NCI-H146 treated with DMSO at 0.1 percent for 48 hours (cell line): ENCODE results near the gene KCNG4.
A peak's percentile ranks its signal among the peaks of the same experiment; 100 is the strongest.

ENCODE experiments used
- DNase-seq: peaks from one replicate; lab custom pipeline; 2025; ENCODE audit not compliant: unreplicated experiment; lab: John Stamatoyannopoulos, UW

Gene KCNG4

GRCh38 chr16:84239909-84240308 lies at the start of gene KCNG4:
KCNG4 (minus strand) TSS chr16:84240012; CDS start chr16:84237485, 2,527 bp downstream.
- no peak for DNase-seq

GRCh38 chr16:84288902-84289301 lies 49.1 kb upstream of the KCNG4 start:
- DNase-seq = no peak

DNA sequence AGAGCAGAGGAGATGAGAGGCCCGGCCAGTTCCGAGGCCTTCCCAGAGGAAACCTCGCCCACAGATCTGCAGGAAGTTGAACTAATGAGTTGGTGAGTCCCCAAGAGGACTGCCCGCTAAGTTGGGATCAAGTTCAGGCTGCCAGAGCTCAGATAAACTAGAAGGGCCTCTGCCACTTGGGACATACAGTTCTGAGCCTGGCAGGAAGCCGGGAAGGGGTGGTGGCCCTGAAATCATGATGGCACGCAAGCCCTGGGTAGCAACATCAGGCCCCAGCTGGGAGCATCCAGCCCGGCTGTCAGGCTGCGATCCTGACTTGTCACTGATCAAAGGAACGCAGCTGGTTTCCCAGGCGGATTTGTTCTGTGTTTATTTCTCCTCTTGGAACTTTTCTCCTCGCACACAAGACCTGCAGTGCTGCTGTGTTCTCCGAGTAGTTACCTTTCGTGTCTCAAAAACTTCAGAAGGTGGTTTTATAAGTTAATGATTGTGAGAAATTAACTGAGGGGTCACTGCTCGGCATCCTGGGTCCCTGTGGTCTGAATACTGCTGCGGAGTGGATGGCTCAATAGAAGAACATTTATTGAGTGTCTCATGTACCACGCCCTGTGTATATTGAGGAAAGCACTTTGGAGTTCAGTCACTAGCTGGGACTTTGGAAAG lies 46.9 kb upstream of the KCNG4 start:
- DNase-seq = no peak

GRCh38 chr16:84284154-84284722 lies 44.4 kb upstream of the KCNG4 start:
- DNase-seq = no peak

DNA sequence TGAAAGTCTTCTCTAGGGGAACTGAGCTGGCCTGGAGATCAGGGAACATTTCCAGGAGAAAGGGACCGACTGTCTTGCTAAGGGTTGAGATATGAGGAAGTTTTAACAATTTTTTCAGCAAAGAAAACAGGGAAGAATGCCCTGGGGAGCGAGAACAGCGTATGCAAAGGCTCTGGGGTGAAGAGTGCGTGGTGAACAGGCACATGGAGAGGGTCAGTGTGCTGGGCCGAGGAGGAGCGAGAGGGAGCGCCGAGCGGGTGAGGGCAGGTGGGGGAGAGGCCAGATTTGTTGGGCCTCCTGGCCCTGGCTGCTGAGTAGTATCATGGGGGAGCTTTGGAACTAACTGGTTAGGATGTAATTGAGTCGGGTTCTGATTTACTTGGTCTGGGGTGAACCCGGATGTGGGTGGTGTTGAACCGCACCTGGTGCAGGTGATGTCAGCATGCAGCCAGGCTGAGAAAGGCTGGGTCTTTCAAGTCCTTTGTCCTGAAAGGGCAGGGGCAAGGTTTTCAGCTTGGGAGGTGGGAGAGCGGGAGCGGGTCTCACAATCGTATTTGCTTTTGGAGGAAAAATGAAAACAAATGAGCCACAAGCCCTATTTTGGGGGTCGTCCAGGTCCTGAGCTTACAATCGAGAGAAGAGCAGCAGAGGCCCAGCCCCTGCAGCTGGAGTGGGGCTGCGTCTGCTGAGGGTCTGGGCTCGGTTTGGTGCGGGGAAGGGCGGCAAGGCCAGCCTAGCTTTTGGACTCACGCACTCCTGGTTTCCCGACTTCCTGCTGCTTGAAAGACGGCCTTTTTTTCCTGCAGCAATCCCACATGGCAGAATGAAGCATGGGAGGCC lies 43.7 kb upstream of the KCNG4 start:
- no peak for DNase-seq

DNA sequence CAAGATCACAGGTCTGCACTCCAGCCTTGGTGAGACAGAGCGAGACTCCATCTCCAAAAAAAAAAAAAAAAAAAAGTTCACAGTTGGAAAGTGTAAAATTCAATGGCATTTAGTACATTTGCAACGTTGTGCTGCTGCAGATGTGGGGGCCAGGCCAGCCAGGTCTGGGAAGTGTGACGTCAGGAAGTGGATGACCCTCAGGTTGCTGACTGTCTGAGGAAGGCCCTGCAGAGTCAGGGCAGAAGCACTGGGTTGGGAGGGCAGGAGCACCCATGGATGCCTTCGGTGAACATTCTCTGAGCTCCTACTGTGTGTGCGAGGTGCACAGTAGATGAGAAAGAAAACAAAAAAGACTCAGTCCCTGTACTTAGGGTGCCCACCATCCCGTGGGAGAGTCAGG lies 42.7 kb upstream of the KCNG4 start:
- no peak for DNase-seq

- no peak for DNase-seq
Measured at GRCh38 chr16:84281074-84281473, 41.3 kb upstream of the KCNG4 start.

DNA sequence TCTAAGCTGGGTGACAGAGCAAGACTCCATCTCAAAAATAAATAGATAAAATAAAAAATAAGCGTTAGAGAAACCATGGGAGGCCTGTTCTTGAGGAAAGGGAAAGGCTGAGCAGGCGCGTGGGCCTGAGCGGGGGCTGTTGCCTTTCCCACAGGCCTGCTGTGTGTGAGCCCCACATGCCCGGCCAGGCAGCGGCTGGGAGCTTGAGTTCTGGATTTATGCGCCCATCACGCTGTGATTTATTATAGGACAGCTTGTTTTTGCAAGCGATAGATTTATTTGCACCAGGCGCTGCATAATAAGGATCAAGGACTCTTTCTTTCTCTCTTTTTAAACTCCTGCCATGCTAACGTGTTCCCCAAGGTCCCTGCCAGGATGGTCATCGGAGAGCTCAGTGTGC lies 40.1 kb upstream of the KCNG4 start:
- no peak for DNase-seq

DNA sequence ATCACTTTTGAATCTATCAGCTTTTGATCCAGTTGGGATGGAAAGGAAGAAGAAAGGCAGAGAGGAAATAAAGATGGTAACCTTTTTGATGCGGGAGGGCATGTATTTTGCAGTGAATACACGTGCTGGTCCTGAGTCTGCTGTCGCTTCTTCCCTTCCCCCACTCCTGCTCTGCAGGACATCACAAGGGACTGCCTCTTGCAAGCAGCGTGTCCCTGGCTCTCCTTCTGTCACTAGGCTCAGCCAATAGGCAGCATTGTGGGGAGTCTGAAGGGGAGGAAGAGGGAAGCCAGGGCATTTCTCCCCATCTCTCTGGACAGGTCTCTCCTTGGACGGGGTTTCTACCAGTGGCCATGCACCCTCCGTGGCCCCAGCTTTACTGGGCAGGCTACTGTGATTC lies 39.2 kb upstream of the KCNG4 start:
- DNase-seq = no peak

DNA sequence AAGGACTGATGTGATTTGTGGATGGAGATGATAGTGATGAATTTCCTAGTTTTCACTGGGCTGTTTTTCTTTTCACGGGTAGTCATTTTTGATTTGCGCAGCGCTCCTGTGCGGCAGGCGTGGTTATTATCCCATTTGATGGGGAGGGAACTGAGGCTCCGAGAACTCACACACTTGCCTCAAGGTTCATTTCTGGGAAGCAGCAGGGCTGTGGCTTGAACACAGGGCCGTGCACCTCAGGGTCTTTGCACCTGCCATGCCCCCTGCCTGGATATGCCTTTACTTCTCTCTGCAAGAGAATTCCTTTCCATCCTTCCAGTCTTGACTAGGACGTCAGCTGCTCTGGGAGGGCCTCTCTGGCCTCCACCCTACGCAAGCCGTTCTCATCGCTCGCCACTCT lies 38.5 kb upstream of the KCNG4 start:
- DNase-seq = no peak

DNA sequence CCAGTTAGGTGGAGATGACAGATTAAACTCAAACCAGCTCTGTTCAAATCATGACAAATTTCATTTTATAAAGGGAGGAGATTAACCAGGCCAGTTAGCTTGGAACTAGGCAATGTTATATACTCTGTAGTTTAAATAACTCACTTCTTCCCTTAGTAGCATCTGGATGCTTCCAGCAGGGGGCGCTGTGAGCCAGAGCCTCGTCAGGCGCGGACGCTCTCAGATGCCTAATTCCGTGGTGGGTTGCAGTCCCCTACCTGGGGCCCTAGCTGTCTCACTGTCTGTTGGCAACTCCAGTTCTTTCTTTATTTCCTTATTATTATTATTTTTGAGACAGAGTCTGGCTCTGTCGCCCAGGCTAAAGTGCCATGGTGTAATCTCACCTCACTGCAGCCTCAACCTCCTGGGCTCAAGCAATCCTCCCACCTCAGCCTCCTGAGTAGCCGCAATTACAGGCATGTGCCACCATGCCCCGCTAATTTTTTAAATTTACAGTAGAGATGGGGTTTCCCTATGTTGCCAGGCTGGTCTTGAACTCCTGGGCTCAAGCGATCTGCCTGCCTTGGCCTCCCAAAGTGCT lies 37.5 kb upstream of the KCNG4 start:
- DNase-seq = peak; percentile 7

GRCh38 chr16:84275585-84276151 lies 35.9 kb upstream of the KCNG4 start:
- DNase-seq = no peak

GRCh38 chr16:84274515-84274914 lies 34.7 kb upstream of the KCNG4 start:
- DNase-seq = no peak

DNA sequence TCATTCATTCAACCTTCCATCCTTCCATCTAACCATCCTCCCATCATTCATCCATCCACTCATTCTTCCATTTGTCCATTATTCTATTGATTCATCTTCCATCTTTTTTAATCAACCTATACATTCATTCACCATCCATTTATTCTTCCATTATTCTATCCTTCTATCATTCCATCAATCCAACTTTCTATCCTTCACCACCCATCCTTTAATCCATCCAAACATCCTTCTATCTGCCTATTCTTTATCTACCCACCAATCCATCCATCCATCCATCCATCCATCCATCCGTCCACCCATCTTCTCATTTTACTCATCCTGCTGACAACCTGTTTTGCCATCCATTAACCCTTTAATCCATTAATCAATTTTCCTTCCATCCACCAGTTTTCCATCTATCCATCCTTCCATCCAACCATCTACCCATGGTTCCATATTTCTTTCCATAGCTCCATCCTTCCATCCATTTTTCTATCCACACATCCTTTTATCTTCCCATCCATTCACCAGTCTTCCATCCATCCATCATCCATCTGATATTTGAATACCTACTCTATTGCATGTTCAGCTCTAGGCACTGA lies 33.0 kb upstream of the KCNG4 start:
- no peak for DNase-seq

DNA sequence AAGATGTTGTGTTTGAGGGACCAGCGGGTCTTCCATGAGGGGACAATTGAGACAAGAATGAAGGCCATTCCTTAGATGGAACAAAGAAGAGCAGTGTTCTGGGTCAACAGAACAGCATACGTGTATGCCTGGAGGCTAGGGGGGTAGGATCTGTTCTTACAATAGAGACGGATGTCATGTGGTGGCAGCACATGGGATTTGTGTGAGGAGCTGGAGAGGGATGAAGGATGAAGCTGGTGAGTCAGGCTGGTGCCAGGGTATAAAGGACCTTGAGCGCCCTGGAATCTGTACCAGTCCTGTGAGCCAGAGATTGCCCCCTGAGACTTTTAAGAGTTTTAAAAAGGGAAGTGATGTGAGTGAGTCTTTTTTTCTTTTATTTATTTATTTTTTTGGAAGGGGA lies 32.1 kb upstream of the KCNG4 start:
- DNase-seq = peak; percentile 26

- no peak for DNase-seq
Measured at GRCh38 chr16:84271037-84271436, 31.2 kb upstream of the KCNG4 start.

GRCh38 chr16:84270531-84270930 lies 30.7 kb upstream of the KCNG4 start:
- DNase-seq = no peak

DNA sequence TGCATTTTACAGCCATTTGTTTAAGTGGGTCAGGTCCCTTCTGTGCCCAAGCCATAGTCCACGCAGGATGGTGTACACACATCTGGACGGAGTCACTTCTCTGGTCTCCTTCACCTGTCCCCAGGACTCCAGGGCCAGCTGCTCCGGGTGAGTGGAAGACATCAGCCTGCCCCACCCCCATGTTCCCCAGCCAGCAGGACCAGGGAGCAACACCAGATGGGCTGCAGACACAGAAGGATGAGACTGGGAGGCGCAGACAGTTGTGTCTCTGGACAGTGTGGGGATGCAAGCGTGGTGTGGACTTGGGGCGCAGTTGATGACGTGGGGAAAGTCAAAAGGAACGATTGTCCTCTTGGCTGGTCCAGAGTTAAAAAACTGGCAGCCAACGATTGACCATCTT lies 30.3 kb upstream of the KCNG4 start:
- no peak for DNase-seq

GRCh38 chr16:84268291-84269040 lies 28.7 kb upstream of the KCNG4 start:
- DNase-seq = peak; percentile 30

GRCh38 chr16:84267380-84267779 lies 27.6 kb upstream of the KCNG4 start:
- no peak for DNase-seq
